GM12878 (cell line): Measurements from ENCODE around the gene LBX1. TPM values are rescaled to one million over a fixed set of nuclear protein-coding genes. Genes with fewer than 3 reads are reported as not detected.

Source experiments
- ATAC-seq: fragments of 200-7000 bp; cut with Tn5 transposase; 3 replicates; pipeline ENCODE4 v1.9.1; 2020; ENCODE audit warnings: mild to moderate bottlenecking, moderate library complexity
- BruUV-seq: library from RNA; stranded (reverse); fragments of 400-500 nt; replicated peaks from 2 replicates; lab custom pipeline; 2021; lab: Mats Ljungman, UMichigan
- CTCF ChIA-PET: fragments of 300-600 bp; sonication (Branson Sonifier 250); formaldehyde crosslinking; extraction: SDS; loops from one replicate; lab custom pipeline; 2021; ENCODE audit warnings: inconsistent platforms; lab: Yijun Ruan, JAX
- POLR2A ChIA-PET: fragments of 350-600 bp; formaldehyde crosslinking; extraction: SDS; loops from one replicate; lab custom pipeline; 2021; ENCODE audit warnings: inconsistent platforms; lab: Charles Lee
- RAD21 ChIA-PET: fragments of 300-600 bp; sonication (Branson Sonifier 250); formaldehyde crosslinking; loops from one replicate; lab custom pipeline; 2023; ENCODE audit warnings: antibody characterized with exemption; ENCODE audit not compliant: unreplicated experiment; lab: Charles Lee
- SMC1A ChIA-PET: fragments of 300-600 bp; sonication (Branson Sonifier 250); formaldehyde crosslinking; loops from one replicate; lab custom pipeline; 2023; ENCODE audit not compliant: unreplicated experiment, uncharacterized antibody; lab: Charles Lee
- DNase-seq: peaks from one replicate; pipeline ENCODE4 v3.0.0-alpha.2; 2011; ENCODE audit warnings: low read depth, low spot score
- FAIRE-seq: peaks from 3 replicates; lab custom pipeline; 2011; peaks lifted over from hg19 to GRCh38; lab: Jason Lieb, UNC
- H2AFZ ChIP-seq: 2 replicates; pipeline ENCODE4 v1.6.0; 2011; ENCODE audit warnings: low read depth, low read length, control low read depth; ENCODE audit not compliant: control insufficient read depth
- H3K27ac ChIP-seq: 2 replicates; pipeline ENCODE4 v1.5.1; 2011; ENCODE audit warnings: control low read depth; ENCODE audit not compliant: control insufficient read depth, insufficient read depth
- H3K27me3 ChIP-seq, 2 experiments: replicated peaks in 1 of 2; 2 replicates each; pipeline versions ENCODE4 v1.6.0 to v1.6.1; 2011; ENCODE audit warnings: low read length in 1 of 2; ENCODE audit not compliant: control insufficient read depth in 2 of 2, insufficient read depth in 2 of 2
- H3K36me3 ChIP-seq, 2 experiments: 2 replicates each; pipeline ENCODE4 v1.5.1; 2011; ENCODE audit warnings: low read length in 1 of 2; ENCODE audit not compliant: control insufficient read depth in 2 of 2, insufficient read depth in 2 of 2
- H3K4me1 ChIP-seq: 2 replicates; pipeline ENCODE4 v1.6.1; 2011; ENCODE audit warnings: mild to moderate bottlenecking, low read length, moderate library complexity, mixed read lengths; ENCODE audit not compliant: control insufficient read depth, insufficient read depth
- H3K4me2 ChIP-seq: 2 replicates; pipeline ENCODE4 v1.6.0; 2011; ENCODE audit warnings: control low read depth; ENCODE audit not compliant: control insufficient read depth, insufficient read depth
- H3K4me3 ChIP-seq: fragments of 200-600 bp; sonication (generic); 2 replicates; pipeline ENCODE4 v1.5.1; 2016
- H3K79me2 ChIP-seq: 2 replicates; pipeline ENCODE4 v1.6.0; 2011; ENCODE audit warnings: low read length; ENCODE audit not compliant: control insufficient read depth, insufficient read depth
- H3K9ac ChIP-seq: 2 replicates; pipeline ENCODE4 v1.8.0; 2011; ENCODE audit warnings: low read length, control low read depth, mixed read lengths; ENCODE audit not compliant: control insufficient read depth, insufficient read depth
- H3K9me3 ChIP-seq: replicated peaks from 3 replicates; pipeline ENCODE4 v1.5.1; 2011; ENCODE audit warnings: mild to moderate bottlenecking, low read length; ENCODE audit not compliant: control insufficient read depth, insufficient read depth
- H4K20me1 ChIP-seq: 2 replicates; pipeline ENCODE4 v1.6.0; 2011; ENCODE audit not compliant: control insufficient read depth, insufficient read depth
- CEBPB ChIP-seq, 2 experiments: fragments of 150-350 bp in 1 of 2; IDR thresholded peaks; 2 replicates each; pipeline ENCODE4 v1.6.1; 2012 to 2014; ENCODE audit warnings: low read depth in 2 of 2, low read length in 2 of 2, borderline replicate concordance in 1 of 2, inconsistent platforms in 1 of 2
- DPF2 ChIP-seq: fragments of 450-650 bp; IDR thresholded peaks from 2 replicates; pipeline ENCODE4 v1.6.1; 2017; ENCODE audit warnings: mild to moderate bottlenecking
- NR2F1 ChIP-seq: fragments of 450-650 bp; conservative IDR thresholded peaks from 2 replicates; pipeline ENCODE4 v1.6.1; 2017; ENCODE audit warnings: mild to moderate bottlenecking
- POLR2AphosphoS2 ChIP-seq: IDR thresholded peaks from 2 replicates; pipeline ENCODE4 v1.6.1; 2011; ENCODE audit warnings: low read depth, mild to moderate bottlenecking, low read length, improper control_type of control experiment, moderate library complexity
- POLR2AphosphoS5 ChIP-seq: IDR thresholded peaks from 2 replicates; pipeline ENCODE4 v1.6.1; 2011; ENCODE audit warnings: mild to moderate bottlenecking, low read length, inconsistent platforms
- SREBF1 ChIP-seq: IDR thresholded peaks from 2 replicates; pipeline ENCODE4 v1.6.1; 2012; ENCODE audit warnings: mild to moderate bottlenecking, low read length
- YY1 ChIP-seq: IDR thresholded peaks from 2 replicates; pipeline ENCODE4 v1.6.1; 2011; ENCODE audit warnings: low read depth, mild to moderate bottlenecking, low read length
- ZNF274 ChIP-seq: IDR thresholded peaks from one replicate; pipeline ENCODE4 v1.8.0; 2011; ENCODE audit not compliant: insufficient read length, insufficient read depth
- WGBS: methylation state at CpG from one replicate; pipeline ENCODE4 v1.1.6; 2016; ENCODE audit warnings: low lambda C conversion rate; ENCODE audit not compliant: insufficient replicate concordance, insufficient coverage; ENCODE audit errors: missing lambda C conversion rate; 5-methylcytosine and 5-hydroxymethylcytosine counted together
- in situ Hi-C: fragments of 300-500 bp; cut with MboI; formaldehyde crosslinking; loops from 9 replicates; pipeline ENCODE4 v1.14.3; 2018; ENCODE audit warnings: mixed read lengths
- intact Hi-C: fragments of 100-400 bp; cut with micrococcal nuclease; formaldehyde crosslinking; loops from one replicate; pipeline ENCODE4 v1.14.2; 2022; ENCODE audit not compliant: unreplicated experiment
- polyA plus RNA-seq, 11 experiments: library from polyadenylated mRNA; depleted of rRNA in 4 of 11; unstranded in 6 of 11; stranded (reverse) in 5 of 11; fragments of >200 nt; fragmentation: Nextera tagmentation in 4 of 11; fragmentation: Illumina TruSeq in 1 of 11; extraction: Ambion mirVana in 4 of 11; extraction: Trizol in 1 of 11; gene quantifications; 1 replicate in 1 of 11; 2 replicates in 10 of 11; pipeline versions ENCODE4 v1.2.1 to v1.2.3, GENCODE V29; 2011 to 2016; ENCODE audit warnings: inconsistent platforms in 2 of 11, missing spikeins in 2 of 11, low read depth in 1 of 11
- total RNA-seq, 4 experiments: library from RNA; depleted of rRNA in 3 of 4; stranded (reverse); fragments of >200 nt in 3 of 4; fragmentation: Illumina TruSeq in 1 of 4; extraction: Trizol in 1 of 4; gene quantifications; 2 replicates each; pipeline versions ENCODE4 v1.2.1 to v1.2.3, GENCODE V29; 2013 to 2021
- TF ChIP-seq, protein P1 (sequence below): fragments of 450-650 bp; IDR thresholded peaks from 2 replicates; pipeline ENCODE4 v1.6.1; 2018; ENCODE audit warnings: mild to moderate bottlenecking, low read depth, moderate library complexity; ENCODE audit not compliant: partially characterized antibody
- TF ChIP-seq, protein P2 (sequence below): fragments of 450-650 bp; IDR thresholded peaks from 2 replicates; pipeline ENCODE4 v1.6.1; 2017; ENCODE audit warnings: mild to moderate bottlenecking
- TF ChIP-seq, protein P3 (sequence below): fragments of 450-650 bp; formaldehyde crosslinking; IDR thresholded peaks from 2 replicates; pipeline ENCODE4 v1.5.0; 2022; ENCODE audit warnings: mild to moderate bottlenecking, missing genetic modification characterization

The LBX1 gene
- total and polyA plus RNA-seq, 10 of the 15 experiments (the other 5 are each of a cell fraction or from before 2014, with no cell fraction given) = not detected

DNA sequence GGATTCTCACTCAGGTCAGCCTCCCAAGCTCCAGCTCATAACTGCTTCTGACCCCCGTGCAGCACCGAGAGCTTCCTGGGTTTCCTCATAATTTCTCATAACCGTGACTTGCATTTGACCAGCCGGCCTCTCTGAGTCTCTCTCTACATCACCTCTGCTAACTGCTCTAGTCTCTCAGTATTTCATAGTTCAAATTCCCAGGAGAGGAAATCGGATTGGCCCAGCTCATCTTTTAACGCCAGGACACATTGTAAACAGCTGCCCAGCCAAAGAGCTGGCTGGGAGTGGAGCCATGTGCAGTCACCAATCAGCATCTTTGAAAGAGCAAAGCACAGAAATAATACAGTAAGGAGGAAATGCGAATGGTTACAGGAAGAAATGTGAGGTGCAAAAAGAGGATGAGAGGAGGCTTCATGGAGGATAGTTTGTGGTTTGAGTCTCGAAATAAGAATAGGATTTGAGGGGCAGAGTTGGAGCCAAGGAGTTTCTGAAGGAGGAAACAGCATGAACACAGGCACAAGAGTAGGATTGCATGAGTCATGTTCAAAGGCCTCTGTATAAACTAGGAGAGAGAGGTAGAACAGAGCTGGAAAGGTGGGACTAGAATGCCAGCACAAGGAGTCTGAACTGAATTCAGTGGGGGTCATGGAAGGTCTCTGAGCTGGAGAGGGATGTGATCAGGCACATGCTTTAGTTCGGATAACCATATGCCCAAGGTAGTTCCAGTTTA, 15.2 kb upstream of the LBX1 start:
- Histone ChIP-seq H3K4me1 (no peaks in the 10 kb centered on the region), H3K79me2 (no peaks in the 10 kb centered on the region), H3K4me3 (no peak overlapping the region), H3K27me3 (peaks cover 3% of the 10 kb centered on the region in 2 experiments; a peak in 3 of 4 replicates), H3K9ac (no peak overlapping the region), H3K4me2 (no peak overlapping the region), H4K20me1 (no peaks in the 10 kb centered on the region), H2AFZ (no peak overlapping the region), H3K36me3 (no peaks in the 10 kb centered on the region), H3K27ac (no peak overlapping the region), H3K9me3 (no peaks in the 10 kb centered on the region)
- in situ Hi-C loops = no loop called here
- ATAC-seq (no peak), DNase-seq (no peak), FAIRE-seq (no peak)
- SMC1A ChIA-PET = interaction anchor here (0.9 kb wide), 1 partner anchor 9 kb away, joined by 3 read pairs; no protein-coding TSS in a partner anchor
- intact Hi-C loops = no loop called here
- CTCF ChIA-PET = interaction anchor here (1.6 kb wide), 1 partner anchor 31 kb away, joined by 4 read pairs; no protein-coding TSS in a partner anchor
- no TSS peak for BruUV-seq
- 45% methylated on average over 9 of the region's 9 CpGs for WGBS
- POLR2A ChIA-PET = no interaction called here
- RAD21 ChIA-PET = no interaction called here
- TF ChIP-seq, protein P1, sequence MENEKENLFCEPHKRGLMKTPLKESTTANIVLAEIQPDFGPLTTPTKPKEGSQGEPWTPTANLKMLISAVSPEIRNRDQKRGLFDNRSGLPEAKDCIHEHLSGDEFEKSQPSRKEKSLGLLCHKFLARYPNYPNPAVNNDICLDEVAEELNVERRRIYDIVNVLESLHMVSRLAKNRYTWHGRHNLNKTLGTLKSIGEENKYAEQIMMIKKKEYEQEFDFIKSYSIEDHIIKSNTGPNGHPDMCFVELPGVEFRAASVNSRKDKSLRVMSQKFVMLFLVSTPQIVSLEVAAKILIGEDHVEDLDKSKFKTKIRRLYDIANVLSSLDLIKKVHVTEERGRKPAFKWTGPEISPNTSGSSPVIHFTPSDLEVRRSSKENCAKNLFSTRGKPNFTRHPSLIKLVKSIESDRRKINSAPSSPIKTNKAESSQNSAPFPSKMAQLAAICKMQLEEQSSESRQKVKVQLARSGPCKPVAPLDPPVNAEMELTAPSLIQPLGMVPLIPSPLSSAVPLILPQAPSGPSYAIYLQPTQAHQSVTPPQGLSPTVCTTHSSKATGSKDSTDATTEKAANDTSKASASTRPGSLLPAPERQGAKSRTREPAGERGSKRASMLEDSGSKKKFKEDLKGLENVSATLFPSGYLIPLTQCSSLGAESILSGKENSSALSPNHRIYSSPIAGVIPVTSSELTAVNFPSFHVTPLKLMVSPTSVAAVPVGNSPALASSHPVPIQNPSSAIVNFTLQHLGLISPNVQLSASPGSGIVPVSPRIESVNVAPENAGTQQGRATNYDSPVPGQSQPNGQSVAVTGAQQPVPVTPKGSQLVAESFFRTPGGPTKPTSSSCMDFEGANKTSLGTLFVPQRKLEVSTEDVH = no peak
- TF ChIP-seq POLR2AphosphoS5 = no peak
- TF ChIP-seq ZNF274 = no peak
- TF ChIP-seq POLR2AphosphoS2 = no peak
- no peak for TF ChIP-seq DPF2
- TF ChIP-seq YY1 = no peak
- TF ChIP-seq, protein P2, sequence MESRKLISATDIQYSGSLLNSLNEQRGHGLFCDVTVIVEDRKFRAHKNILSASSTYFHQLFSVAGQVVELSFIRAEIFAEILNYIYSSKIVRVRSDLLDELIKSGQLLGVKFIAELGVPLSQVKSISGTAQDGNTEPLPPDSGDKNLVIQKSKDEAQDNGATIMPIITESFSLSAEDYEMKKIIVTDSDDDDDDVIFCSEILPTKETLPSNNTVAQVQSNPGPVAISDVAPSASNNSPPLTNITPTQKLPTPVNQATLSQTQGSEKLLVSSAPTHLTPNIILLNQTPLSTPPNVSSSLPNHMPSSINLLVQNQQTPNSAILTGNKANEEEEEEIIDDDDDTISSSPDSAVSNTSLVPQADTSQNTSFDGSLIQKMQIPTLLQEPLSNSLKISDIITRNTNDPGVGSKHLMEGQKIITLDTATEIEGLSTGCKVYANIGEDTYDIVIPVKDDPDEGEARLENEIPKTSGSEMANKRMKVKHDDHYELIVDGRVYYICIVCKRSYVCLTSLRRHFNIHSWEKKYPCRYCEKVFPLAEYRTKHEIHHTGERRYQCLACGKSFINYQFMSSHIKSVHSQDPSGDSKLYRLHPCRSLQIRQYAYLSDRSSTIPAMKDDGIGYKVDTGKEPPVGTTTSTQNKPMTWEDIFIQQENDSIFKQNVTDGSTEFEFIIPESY = no peak
- TF ChIP-seq, protein P3, sequence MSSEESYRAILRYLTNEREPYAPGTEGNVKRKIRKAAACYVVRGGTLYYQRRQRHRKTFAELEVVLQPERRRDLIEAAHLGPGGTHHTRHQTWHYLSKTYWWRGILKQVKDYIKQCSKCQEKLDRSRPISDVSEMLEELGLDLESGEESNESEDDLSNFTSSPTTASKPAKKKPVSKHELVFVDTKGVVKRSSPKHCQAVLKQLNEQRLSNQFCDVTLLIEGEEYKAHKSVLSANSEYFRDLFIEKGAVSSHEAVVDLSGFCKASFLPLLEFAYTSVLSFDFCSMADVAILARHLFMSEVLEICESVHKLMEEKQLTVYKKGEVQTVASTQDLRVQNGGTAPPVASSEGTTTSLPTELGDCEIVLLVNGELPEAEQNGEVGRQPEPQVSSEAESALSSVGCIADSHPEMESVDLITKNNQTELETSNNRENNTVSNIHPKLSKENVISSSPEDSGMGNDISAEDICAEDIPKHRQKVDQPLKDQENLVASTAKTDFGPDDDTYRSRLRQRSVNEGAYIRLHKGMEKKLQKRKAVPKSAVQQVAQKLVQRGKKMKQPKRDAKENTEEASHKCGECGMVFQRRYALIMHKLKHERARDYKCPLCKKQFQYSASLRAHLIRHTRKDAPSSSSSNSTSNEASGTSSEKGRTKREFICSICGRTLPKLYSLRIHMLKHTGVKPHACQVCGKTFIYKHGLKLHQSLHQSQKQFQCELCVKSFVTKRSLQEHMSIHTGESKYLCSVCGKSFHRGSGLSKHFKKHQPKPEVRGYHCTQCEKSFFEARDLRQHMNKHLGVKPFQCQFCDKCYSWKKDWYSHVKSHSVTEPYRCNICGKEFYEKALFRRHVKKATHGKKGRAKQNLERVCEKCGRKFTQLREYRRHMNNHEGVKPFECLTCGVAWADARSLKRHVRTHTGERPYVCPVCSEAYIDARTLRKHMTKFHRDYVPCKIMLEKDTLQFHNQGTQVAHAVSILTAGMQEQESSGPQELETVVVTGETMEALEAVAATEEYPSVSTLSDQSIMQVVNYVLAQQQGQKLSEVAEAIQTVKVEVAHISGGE (CRISPR knock-in tag) = no peak
- TF ChIP-seq NR2F1 = no peak
- TF ChIP-seq CEBPB (IDR thresholded peaks at IDR 0.05; ENCODE audit: borderline replicate concordance in 1 of 2, low read depth in 2 of 2, low read length in 2 of 2) = no peak
- TF ChIP-seq SREBF1 = no peak
